Renal cortical epithelial cell (primary cell): ENCODE measurements around the gene CABCOCO1. TPM values are rescaled to one million over a fixed set of nuclear protein-coding genes. Genes with fewer than 3 reads are reported as not detected.

Source experiments
- DNase-seq: peaks from one replicate; pipeline ENCODE4 v3.0.0-alpha.2; 2011; ENCODE audit warnings: low read depth
- total RNA-seq: library from RNA; depleted of rRNA; stranded (reverse); fragments of >200 nt; gene quantifications from 2 replicates; pipeline ENCODE4 v1.2.3, GENCODE V29; 2014

Gene CABCOCO1
- total RNA-seq, 1 donor from 2014 or later: 2.5 TPM

DNA sequence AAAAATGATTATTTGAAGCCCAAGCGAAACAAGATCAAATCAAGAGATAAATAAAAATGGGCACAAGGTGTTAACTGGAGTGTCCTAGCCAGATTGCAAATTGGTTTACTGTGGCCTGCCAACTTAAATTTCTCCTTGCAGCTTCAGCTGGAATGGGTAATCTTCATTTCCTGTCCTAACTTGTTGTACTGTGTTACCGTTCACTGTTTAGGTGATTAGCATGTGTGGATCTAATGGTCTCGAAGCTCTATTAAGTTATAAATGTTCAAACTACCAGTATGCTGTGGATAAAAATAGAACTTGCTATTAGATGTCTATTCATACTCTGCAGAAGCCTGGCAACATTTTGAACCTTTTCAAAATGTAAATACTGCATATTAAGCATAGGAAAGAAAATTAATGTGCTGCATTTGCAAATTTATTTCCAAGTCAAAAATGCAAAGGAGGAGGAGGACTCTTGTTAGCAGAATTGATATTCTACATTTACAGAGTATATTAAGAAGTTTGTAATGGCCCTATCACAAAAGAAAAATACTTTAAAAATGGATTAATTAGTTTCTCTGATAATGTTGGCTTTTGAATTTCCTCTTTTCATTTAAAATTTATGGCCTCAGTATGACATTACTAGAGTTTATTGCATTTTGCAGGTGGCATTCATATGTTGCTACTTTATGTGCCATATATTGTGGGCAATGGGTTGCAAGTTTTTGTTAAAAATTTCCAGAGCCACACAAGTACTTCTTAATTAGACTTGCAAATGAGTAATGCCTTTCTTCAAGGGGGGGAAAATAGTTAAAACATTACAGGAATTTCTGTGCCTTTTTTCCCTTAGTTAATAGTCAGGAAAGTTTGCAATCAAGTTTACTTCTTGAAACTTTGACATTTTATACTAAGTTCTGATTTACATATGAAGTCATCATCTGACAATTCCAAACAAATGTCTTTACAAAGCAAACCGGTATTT, 92.1 kb downstream of the CABCOCO1 start:
- peak; percentile 98 for DNase-seq

DNA sequence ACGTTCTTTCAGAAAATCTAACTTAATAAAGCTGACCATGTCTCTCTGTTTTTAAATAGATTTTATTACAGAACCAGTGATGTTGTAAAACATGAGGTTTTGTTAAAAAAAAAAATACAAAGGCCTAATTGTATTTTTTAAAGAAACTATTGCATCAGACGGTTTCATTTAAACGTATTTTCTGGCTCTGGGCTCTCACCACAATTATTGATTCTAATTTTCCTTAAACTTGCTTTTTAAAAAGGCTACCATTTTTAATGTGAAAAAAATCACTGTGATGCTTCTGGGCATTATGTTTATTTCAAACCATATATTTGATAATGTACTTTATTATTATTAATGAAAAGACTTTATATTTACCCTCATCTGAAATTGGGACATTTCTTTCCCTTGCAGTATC, 94.3 kb downstream of the CABCOCO1 start:
- no peak for DNase-seq

GRCh38 chr10:61757525-61758397, 95.0 kb downstream of the CABCOCO1 start:
- DNase-seq: peak; percentile 93

DNA sequence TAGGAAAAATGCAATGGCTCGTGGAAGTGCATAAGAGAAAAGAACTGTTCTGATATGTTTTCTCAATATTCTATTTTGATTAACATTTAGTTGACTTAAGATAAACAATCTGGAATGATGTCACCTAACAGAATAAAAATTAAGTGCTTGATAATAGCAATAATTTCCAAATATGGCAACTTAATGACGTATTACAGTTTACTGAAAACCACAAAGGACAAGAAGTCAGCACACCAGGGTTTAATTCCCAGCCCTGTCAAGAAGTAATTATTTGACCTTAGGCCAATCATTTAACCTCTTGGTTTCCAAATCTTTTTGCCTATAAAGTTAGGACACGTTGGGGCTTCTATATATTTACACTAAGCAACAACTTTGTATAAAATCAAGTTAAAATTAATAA, 95.7 kb downstream of the CABCOCO1 start:
- DNase-seq: peak; percentile 75

DNA sequence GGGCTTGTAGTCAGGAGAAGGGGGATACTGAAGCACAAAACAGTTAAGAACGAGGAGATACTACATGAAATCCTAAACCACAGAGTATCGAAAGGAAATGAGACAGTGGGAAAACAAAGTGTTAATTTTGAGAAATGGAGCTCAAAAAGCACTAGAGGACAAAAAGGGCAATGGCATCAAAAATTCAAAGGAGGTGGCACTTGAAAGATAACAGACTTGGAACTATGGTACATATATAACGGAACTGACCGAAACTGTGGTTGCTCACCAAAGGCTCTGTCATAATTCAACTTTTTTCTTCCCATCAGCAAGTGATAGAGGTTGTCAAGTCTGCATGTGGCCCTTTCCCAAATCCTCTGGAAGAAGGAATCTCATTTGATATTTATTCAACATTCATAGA, 97.0 kb downstream of the CABCOCO1 start:
- no peak for DNase-seq

DNA sequence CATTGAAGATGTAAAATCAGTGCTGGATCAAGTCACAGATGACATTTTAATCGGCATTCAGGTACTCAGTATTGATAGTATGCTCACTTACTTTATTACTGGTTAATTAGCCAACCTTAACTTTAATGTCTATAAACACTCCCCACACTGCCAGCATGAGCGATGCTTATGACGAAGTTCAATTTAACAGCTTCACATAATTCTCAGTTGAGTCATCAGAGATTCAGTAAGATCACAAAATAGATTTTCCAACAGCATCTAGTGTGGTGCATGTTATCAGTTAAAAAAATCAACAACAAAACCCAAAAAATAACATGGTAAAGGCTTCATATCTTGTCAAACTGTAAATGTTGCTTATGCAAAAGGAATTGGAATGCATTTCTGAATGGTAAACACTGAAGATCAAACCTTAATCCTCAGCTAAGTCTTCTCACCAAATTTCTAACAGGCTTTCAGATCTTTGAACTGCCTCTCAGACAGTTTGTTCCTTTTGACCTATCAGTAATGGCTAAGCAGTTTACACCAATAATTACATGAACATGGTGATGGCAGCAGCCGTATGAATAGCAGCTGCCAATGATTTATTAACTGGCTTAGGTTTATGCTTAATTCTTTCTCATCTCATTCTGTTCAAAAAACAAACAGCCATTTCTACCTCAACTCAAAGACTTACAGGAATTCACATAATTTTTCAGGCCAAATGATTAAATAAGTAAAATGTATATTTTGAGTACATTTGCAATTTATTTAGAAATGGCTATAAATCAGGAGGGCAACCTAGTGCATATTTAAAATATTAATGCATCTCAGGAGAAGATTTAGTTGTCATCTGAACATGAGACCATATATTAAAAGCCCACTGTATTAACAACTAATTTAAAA, 98.5 kb downstream of the CABCOCO1 start:
- peak; percentile 96 for DNase-seq

- no peak for DNase-seq
Measured at GRCh38 chr10:61761825-61762217, 99.1 kb downstream of the CABCOCO1 start.

GRCh38 chr10:61763778-61764177, 101.0 kb downstream of the CABCOCO1 start:
- peak; percentile 76 for DNase-seq

- DNase-seq: no peak
Measured at GRCh38 chr10:61764486-61764885, 101.8 kb downstream of the CABCOCO1 start.

- no peak for DNase-seq
Measured at GRCh38 chr10:61765176-61766087, 102.7 kb downstream of the CABCOCO1 start.

GRCh38 chr10:61766927-61767326, 104.2 kb downstream of the CABCOCO1 start:
- no peak for DNase-seq

GRCh38 chr10:61774031-61774430, 111.3 kb downstream of the CABCOCO1 start:
- no peak for DNase-seq

DNA sequence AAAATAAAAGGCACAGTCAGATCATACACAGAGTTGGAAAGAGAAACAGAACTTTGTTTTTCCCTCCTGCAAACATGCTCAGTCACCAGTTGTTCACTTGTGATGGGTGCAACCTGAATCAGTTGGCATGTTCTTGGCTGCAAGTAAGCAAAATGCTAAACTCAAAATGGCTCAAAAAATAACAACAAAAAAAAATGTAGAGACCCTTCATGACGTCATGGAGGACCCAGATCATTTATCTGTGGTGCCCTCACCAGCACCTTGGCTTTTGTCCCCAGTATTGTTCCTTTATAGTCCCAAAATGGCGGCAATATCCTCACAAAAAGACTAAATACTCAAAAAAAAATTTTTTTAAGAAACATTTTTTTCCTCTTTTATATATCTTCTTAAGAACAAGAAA, 112.4 kb downstream of the CABCOCO1 start:
- no peak for DNase-seq

DNA sequence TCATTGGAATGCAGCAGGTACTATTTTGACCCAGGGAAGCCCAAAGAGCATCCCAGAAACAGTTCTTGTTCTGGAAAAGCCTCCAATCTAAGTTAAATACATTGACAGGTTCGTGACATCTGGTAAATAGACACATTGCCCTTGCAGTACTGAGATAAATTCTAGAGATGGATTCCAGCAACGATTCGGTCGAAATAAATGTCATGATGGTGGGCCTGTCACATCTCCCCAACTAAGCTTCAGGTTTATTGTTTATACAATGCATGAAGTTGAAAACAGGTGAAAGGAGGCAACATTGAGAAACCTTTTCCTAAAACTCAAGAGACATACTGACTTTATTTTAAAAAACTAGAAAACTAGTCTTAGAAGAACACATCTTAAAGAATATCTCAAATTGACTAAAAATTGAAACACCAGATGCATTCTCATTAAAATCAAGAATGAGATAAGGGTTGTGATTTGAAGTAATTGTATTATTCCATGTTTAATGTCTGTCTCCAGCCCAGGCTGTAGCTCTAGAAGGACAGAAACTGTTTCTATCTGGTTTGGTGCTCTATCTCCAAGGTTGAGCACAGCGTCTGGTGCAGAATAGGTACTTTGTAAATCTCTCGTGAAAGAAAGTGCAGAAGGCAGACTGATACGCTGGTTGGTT, 114.0 kb downstream of the CABCOCO1 start:
- no peak for DNase-seq

DNA sequence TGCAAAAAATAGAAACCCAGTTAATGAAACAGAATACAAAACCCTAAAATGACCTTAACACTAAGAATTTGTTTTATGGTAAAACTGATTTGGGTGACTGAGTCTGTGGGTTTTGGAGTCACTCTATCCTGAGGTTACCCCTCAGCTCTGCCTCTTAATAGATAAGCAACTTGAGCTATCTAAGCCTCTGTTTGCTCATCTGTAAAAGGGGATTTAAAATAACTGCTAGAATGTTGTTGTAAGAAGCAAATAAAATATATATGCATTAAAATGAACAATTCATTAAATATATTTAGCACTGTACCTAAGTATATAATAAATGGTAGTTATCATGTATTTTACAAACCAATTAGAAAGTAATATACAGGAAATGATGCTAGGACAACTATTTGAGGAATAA, 115.4 kb downstream of the CABCOCO1 start:
- no peak for DNase-seq

GRCh38 chr10:61779276-61779675, 116.5 kb downstream of the CABCOCO1 start:
- no peak for DNase-seq

DNA sequence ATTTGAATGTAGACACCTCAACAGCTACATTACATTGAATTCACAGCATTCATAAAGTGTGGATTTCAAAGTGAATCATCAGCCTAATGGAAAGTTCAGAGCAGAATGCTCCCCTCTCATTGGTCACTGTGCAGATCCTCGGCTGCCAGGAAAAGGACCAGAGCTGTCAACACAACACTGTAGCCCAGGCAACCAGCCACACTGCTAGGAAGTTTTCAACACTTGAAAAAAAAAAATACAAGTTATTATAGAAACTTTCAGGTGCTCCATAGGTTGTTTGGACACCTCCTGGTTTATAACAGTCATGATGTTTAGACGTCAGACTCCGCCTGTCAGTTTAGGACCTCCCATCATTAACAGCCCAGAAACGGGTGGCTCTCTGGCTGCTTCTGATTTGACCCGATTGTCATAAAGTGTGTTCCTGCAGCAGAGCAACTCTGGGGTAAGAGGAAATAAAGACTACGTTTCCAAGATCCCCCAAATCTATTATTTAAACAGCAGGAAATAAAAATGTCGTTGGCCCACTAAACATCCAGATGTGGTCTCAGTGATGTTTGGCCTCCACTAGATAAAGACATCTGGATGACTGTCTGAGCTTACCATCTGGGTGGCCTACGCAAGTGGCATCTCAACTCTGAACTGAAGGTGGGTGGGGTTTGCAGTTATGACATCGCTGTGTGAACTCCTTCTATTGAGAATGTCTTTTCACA, 117.4 kb downstream of the CABCOCO1 start:
- peak; percentile 98 for DNase-seq

DNA sequence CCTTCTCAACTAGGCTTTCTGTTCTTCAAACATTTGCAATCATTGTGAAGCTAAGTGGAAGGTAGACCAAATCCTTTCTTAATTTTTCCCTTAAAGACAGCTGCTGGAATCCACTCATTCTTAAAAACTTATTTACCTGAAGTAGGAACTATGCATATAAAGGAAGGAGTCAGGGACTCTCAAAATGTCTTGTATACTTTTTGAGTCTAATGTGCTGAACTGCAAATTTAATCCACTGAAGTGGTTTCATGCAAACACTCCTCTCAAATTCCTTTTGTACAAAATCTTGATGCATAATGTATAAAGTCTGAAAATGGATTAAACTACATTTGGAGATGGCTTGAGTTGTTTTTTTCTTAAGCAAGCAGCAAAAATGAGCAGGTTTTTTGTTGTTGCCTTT, 118.0 kb downstream of the CABCOCO1 start:
- DNase-seq: no peak

DNA sequence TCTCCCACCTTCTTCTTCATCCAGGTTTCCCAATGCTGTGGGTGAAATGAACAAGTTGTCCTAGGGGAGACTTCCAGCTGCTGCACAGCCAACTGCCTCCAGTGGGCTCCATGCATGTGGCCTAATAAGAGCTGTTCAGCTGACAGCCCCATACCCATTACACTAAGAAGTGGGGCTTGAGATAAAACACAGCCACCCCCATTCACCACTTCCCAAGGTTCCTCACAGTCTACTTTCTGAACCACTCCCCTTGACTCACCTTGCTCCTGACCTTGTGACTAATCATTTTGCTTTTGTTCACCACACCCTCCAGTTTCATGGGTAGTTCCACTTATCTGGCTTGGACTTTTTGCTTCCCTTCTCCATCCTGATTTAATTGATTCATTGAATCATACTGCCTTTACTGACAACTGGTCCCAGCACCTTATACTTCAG, 119.3 kb downstream of the CABCOCO1 start:
- peak; percentile 81 for DNase-seq
